GM18498 (cell line): ENCODE data around the gene PLD2.
"Not testable (repeated sequence)": the region's sequence is repeated elsewhere in the genome, so short reads cannot be mapped to it uniquely, and the experiment has no call there.

ENCODE experiments used
- ATAC-seq: cut with Tn5 transposase; IDR thresholded peaks from one replicate; pipeline ENCODE4 v1.9.1; 2021; ENCODE audit warnings: mild to moderate bottlenecking, moderate library complexity; ENCODE audit not compliant: unreplicated experiment

PLD2 gene

DNA sequence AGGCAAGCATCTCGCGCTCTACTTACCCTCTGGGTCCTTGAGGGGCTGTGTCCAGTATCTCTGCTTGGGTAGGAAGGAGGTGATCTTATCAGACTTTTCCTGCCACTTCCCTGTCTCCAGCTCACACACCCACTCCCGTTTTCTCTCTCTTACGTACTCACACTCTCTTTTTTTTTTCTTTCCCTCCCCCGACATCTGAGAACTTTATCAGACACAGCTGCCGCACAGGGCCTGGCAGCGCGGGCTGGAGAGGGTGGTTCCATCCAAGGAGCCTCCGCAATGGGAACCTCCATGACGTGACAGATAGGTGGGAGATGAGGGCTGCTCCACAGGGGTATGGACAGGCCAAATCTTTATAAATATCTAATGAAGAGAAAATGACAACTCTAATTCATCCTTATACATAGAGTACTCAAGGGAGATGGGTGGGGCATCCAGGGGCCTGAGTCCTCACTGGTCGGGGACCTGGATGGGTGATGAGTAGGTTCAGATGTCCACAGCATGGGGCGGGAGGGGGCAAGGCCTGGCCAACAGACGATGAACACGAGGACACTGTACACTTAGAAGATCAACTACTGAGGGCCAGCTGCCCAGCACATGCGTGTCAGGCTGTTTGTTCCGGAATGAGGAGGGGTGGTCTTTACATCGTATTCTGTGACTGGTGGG is 49.5 kb downstream of the PLD2 start:
- no peak for ATAC-seq

DNA sequence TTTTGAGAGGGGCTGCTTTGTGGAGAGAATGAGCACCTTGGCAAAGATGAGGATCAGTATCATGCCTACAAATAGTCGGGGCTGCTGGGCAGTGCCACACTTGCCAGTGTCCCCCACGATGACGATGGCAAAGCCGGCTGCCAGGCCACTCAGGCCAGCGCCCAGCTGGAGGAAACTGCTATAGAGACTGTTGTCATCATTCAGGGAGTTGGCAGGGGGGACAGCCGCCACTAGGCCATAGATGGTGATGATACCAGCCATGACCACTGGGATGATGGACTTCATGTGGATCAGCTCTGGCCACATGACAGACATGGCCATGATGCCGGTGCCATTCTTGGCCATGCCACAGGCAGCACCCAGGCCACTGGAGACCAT is 50.0 kb downstream of the PLD2 start:
- no peak for ATAC-seq

DNA sequence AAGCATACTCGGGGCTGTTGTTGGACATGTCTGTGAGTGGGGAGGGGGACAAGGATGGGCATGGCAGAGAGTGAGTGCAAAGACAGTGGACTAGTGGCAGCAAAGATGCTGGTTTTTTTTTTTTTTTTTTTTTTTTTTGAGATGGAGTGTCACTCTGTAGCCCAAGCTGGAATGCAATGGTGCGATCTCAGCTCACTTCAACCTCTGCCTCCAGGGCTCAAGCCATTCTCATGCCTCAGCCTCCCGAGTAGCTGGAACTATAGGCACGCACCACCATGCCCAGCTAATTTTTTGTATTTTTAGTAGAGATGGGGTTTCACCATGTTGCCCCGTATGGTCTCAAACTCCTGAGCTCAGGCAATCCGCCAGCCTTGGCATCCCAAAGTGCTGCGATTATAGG is 50.4 kb downstream of the PLD2 start:
- not testable (repeated sequence) for ATAC-seq

DNA sequence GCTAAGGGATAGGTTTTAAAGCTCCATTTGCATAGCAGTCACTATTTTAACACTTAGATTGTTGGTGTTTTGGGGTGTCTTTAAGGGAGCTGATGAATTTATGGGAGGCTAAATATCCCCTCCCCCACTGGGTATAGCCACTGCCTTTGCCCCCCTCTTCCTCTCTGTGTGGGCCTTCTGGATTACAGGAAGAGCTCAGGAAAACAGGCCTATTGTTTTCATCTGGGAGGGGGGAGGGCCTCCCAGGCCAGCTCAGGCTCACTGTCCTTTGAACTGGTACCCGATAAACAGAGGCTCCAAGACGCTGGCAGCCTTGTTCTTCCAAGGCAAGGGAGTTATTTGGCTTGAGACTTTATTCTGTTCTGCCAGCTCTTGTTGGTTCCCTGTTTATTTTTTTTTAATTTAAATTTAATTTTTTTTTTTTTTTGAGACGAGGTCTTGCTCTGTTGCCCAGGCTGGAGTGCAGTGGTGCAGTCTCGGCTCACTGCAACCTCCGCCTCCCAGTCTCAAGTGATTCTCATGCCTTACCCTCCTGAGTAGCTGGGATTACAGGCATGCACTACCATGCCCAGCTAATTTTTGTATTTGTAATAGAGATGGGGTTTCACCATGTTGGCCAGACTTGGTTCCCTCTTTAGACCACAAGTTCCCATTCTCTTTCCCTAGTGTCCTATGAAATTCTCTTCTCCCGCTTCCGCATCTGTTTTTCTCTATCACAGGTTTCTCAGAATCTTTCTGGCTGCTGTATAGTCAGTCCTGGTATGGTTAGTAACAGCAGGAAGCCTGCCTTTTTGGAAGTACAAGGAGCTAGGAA is 51.3 kb downstream of the PLD2 start:
- no peak for ATAC-seq

DNA sequence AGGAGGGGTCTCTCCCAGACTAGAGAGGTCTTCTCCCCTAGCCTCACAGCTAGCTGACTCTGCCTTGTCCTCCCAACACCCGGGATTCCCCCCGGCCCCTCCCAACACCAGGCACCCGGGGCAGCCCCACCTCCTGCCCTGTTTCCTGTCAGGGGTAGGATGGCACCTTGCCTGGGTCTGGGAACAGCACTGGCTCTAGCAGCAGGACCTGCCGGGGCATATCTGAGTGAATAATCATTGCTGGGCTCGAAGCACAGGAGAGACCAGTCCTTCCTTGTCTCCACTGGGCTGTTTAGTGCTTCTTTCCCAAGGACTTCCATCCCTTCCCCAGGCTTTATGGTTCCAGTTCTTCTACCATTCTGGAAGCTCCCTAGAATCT is 51.9 kb downstream of the PLD2 start:
- ATAC-seq: no peak

DNA sequence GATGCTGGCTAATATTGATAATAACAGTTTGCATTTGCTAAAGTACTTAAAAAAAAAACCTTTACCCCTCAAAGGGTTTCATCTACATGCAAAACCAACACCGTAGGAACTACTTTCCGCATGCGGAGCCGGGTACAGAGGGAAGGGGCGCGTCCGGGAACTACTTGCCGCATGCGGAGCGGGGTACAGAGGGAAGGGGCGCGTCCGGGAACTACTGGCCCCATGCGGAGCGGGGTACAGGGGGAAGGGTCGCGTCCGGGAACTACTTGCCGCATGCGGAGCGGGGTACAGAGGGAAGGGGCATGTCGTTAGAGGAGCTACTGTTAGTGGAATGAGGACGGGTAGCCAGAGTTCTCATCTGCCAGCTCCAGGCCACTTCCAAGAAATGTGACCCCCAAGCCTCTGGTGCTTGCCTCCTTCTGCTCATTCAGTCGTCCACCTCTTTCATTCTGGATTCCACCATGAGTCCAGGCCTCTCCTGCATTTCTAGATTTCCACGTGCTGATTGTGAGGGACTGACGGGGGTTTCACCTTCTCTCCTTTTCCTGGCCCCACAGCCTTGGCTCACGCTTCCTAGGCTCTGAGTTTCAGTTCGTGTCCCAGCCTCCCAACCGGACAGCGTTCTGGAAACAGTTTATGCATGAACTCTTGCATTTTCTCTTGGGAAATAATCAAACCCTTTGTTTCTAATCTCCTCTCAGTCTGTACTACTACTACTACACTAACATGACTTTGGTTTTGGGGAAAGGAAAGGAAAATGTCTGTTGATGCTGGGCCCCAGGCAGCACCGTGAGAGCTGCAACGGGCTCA is 53.1 kb downstream of the PLD2 start:
- ATAC-seq: no peak

DNA sequence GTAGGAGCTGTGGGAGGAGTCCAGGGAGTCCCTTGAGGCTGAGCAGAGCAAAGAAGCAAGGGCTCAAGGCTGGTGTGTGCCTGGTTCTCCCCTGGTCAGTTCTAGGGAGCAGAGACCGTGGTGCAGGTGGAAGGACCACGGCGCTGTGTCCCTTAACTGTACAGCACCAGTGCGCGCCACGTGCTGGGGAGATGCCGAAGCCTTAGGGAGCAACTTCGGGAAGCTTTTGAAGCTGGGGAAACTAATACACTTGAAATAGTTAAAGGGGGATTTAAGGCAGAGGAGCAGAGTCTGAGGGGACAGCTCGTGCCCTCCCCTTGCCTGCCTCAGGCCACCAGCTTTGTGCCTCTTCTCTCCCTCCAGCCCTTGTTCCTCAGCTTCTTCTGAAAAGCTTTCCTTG is 53.7 kb downstream of the PLD2 start:
- no peak for ATAC-seq

DNA sequence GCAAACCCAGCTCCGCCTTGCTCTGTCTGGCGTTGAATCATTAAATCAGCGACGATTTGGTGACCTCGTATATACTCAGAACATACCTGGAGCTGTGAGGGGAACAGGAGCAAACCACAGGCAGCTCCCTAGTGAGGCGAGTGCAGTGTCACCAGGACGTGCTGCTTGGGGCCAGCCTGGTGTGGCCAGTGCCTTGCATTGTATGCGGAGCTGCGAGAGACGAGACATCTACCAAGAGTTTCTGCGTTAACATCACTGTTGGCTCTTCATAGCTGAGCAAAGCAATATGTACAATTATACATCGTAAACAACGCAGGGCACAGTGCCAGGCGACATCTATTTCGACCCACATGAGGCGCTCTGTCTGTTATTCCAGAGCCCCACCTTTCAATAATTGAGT is 54.1 kb downstream of the PLD2 start:
- no peak for ATAC-seq

DNA sequence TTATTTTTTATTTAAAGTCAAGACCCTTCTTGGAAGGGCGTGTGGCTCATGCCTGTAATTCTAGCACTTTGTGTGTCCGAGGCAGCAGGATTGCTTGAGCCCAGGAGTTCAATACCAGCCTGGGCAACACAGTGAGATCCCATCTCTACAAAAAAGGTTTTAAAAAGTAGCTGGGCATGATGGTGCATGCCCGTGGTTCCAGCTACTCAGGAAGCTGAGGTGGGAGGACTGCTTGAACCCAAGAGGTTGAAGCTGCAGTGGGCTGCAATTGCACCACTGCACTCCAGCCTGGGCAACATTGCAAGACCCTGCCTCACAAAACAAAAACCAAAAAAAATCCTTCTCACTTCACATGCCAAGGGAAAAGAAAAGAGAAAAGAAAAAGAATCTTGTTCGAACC is 55.8 kb downstream of the PLD2 start:
- ATAC-seq: no peak

DNA sequence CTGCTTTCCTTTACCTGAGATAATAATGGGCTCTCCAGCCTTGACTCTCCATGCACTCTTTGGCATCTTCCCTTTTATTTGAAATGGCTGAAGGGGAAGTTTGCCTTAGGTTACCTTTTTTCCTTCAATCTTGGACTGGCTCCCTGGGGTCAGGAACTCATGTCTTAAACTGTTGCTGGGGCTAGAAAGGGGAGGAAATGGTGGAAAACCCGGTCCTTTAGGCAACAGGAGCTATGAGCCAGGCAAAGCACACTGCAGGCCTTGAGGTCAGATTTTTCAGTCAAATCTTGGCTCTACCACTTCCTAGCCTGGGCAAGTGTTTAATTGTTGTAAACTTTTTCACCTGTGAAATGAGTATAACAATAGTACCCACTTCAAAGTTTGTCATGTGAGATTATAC is 56.4 kb downstream of the PLD2 start:
- no peak for ATAC-seq

DNA sequence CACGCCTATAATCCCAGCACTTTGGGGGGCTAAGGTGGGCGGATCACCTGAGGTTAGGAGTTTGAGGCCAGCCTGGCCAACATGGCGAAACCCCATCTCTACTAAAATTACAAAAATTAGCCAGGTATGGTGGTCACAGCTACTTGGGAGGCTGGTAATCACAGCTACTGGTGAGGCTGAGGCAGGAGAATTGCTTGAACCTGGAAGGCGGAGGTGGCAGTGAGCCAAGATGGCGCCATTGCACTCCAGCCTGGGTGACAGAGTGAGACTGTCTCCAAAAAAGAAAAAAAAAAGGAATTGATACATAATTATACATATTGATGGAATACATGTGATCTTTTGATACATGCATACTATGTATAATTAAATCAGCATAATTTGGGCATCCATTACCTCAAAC is 60.6 kb downstream of the PLD2 start:
- ATAC-seq: not testable (repeated sequence)

DNA sequence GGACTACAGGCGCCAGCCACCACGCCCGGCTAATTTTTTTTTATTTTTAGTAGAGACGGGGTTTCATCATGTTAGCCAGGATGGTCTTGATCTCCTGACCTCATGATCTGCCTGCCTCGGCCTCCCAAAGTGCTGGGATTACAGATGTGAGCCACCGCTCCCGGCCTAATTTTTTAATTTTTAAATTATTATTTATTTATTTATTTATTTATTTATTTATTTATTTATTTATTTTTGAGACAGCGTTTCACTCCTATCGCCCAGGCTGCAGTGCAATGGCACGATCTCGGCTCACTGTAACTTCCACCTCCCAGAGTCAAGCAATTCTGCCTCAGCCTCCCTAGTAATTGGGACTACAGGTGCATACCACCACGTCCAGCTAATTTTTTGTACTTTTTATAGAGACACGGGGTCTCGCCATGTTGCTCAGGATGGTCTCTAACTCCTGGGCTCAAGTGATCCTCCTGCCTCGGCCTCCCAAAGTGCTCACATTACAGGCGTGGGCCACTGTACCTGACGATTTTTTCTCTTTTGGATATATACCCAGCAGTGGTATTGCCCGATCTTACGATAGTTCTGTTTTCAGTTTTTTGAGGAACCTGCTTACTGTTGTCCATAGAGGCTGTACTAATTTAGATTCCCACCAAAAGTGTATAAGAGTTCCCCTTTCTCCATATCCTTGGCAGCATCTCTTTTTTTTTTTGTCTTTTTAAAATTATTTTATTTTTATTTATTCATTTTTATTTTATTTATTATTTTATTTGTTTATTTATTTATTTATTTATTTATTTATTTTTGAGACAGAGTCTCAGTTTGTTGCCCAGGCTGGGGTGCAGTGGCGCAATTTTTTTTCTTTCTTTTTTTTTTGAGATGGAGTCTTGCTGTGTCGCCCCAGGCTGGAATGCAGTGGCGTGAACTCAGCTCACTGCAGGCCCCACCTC is 62.4 kb downstream of the PLD2 start:
- ATAC-seq: not testable (repeated sequence)

DNA sequence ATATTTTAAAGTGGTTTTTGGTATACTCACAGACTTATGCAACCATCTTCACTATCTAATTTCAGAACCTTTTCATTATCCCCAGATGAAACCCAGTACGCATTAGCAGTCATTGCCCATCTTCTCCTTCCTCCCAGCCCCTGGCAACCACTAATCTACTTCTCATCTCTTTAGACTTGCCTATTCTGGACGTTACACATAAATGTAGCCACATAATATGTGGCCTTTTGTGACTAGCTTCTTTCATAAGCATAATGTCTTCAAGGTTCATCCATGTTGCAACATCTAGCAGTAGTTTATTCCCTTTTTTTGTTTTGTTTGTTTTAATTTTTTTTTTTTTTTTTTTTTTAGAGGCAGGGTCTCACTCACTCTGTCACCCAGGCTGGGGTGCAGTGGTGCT is 63.9 kb downstream of the PLD2 start:
- ATAC-seq: no peak

DNA sequence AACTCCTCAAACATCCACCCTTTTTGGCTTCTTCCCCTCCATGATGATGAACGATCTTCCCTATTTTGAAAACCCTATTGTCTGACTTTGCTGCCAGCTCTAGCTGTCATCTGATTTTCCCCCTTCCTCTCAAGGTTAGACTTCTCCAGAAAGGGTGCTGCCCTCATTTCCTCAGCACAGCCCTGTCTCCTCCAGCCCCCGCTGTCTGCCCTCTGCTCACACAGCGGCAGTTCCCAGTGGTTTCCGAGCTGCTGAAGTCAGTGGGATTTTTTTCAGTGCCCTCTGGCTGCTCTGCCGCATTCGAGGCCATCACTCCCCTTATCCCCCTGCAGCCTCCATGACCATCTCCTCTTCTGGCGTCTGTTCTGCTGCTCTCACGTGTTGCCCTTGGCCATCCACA is 65.8 kb downstream of the PLD2 start:
- no peak for ATAC-seq
